ENCODE data around the gene LARGE1.

GRCh38 chr22:33302049-33302545 lies 618.2 kb downstream of the LARGE1 start:
- TF ChIP-seq, protein P1, sequence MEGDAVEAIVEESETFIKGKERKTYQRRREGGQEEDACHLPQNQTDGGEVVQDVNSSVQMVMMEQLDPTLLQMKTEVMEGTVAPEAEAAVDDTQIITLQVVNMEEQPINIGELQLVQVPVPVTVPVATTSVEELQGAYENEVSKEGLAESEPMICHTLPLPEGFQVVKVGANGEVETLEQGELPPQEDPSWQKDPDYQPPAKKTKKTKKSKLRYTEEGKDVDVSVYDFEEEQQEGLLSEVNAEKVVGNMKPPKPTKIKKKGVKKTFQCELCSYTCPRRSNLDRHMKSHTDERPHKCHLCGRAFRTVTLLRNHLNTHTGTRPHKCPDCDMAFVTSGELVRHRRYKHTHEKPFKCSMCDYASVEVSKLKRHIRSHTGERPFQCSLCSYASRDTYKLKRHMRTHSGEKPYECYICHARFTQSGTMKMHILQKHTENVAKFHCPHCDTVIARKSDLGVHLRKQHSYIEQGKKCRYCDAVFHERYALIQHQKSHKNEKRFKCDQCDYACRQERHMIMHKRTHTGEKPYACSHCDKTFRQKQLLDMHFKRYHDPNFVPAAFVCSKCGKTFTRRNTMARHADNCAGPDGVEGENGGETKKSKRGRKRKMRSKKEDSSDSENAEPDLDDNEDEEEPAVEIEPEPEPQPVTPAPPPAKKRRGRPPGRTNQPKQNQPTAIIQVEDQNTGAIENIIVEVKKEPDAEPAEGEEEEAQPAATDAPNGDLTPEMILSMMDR (IDR thresholded peaks at IDR 0.05) = peak; percentile 89
- TF ChIP-seq SIN3A (IDR thresholded peaks at IDR 0.05; ENCODE audit: borderline replicate concordance, insufficient read depth, low read depth, low read length) = no peak

Measured in Panc1 (cell line).